ENCODE measurements around the gene WNT3.
"Not testable (repeated sequence)": the region's sequence is repeated elsewhere in the genome, so short reads cannot be mapped to it uniquely, and the experiment has no call there.

Gene WNT3

DNA sequence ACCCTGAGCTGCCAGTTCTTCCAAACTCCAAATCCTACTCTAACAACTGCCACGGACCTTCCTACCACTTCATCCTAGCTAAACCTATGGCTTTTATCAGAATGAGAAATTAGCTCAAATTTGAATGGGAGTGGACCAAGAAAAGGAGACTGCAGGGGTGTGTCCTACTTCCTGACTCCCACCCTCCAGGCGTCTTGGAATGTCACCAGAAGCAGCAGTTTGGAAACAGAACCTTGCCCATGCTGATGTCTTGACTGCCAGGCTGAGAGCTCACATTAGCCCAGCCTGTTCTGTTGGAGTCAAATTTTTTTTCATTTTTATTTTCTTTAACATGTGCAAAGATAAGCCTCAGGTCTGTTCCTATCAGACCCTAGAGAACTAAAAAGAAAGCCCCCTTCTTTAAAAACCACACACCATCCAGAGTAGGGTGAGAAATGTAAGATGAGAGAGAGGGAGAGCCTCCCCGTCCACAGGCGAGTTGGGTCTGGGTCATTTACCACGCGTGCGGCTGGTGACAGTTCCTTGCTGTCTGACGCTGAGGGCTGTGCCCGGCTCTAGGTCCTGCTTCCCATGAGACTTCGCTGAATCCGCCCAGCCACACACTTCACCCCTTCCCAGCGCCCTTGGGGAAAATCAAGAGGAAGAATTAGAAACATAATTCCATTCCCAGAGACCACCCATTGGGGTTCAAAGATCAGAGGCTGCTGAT is 54.3 kb downstream of the WNT3 start:
- no peak for DNase-seq

- no peak for DNase-seq
Measured at GRCh38 chr17:46763416-46763815, 55.1 kb downstream of the WNT3 start.

DNA sequence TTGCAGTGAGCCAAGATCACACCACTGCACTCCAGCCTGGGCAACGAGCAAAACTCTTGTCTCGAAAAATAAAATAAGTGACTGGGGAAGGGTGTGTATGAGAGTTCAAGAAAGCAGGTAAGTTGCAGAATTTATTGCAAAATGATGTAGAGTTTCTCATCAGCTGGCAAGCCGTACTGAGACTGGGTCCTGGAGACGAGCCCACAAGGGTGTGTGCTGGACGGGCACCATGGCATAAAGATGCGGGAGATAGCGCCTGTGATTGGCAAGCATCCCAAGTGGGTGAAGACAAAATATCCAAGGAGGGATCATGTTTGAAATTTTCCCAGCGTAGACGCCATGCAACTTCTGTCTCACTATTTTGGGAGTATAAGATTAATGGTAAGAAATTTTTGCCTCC is 59.4 kb downstream of the WNT3 start:
- DNase-seq: no peak

DNA sequence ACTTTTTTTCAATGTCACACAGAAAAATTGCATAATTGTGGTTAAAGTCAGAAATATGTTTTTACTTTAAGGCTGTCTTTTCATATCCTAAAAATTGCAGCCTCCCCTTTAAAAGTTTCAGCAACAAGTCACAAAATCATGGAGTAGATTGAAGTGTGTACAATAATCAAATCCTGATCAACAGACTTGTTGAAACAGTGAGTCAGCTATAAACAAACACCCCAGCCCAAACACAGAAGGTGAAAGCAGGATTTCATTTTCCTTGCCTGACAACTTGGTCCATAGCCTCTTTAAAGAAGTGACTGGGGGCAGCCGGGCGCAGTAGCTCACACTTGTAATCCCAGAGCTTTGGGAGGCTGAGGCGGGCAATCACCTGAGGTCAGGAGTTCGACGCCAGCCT is 59.9 kb downstream of the WNT3 start:
- DNase-seq: no peak

- DNase-seq: not testable (repeated sequence)
Measured at GRCh38 chr17:46757588-46757987, 60.9 kb downstream of the WNT3 start.

- no peak for DNase-seq
Measured at GRCh38 chr17:46756861-46757260, 61.6 kb downstream of the WNT3 start.

GRCh38 chr17:46756081-46756735 is 62.3 kb downstream of the WNT3 start:
- DNase-seq: no peak

DNA sequence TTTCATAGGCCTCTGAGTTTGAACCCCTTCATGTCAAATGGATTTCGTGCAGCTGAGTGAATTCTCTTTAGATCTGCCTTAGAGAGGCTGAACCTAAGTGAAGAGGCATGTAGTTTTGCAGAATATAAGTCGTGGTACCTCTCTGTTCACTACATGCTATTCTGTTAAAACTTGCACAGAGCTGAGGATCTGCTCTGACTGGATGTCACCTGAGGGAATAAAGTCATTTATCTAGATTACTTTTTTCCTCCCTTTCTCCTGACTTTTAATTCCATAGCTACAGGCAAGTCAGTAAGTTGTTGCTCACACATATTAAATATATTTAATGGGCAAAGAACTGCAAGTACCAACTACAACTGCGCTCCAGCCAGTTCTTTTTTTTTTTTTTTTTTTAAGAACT is 64.7 kb downstream of the WNT3 start:
- DNase-seq: no peak

- DNase-seq: no peak
Measured at GRCh38 chr17:46751425-46751824, 67.1 kb downstream of the WNT3 start.

GRCh38 chr17:46745376-46745775 is 73.1 kb downstream of the WNT3 start:
- no peak for DNase-seq

- no peak for DNase-seq
Measured at GRCh38 chr17:46744441-46744840, 74.1 kb downstream of the WNT3 start.

GRCh38 chr17:46742565-46743270 is 75.8 kb downstream of the WNT3 start:
- no peak for DNase-seq

DNA sequence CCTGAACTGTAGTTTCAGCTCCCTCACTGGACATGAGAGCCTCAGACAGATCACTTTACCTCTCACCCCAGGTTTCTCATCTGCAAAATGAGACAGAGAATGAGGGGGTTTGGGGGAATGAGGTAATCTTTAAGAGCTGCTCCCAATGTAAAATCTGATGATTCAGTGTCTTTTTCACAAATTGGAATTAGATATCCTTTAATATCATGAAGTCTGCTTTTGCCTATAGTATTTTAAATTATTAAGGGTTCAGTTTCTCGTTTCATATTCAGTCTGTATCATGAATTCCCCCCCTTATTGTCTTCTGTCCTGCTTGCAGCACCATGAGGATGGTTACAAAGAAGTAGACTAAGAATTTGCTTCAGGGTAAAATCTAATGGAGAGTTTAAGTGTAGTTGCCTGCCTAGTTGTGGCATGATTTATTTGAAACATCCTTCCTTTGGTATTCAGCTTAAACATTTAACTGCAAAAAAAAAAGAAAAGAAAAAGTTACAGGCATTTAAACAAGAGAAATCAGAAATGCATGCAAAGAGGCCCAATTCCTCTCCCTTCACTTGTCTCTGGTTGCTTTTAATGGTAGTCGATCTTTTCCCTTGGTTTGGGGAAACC is 77.3 kb downstream of the WNT3 start:
- no peak for DNase-seq

GRCh38 chr17:46739982-46740381 is 78.5 kb downstream of the WNT3 start:
- DNase-seq: no peak

GRCh38 chr17:46738544-46738943 is 79.9 kb downstream of the WNT3 start:
- DNase-seq: no peak

- no peak for DNase-seq
Measured at GRCh38 chr17:46737326-46737725, 81.2 kb downstream of the WNT3 start.

- DNase-seq: no peak
Measured at GRCh38 chr17:46736100-46736499, 82.4 kb downstream of the WNT3 start.

- no peak for DNase-seq
Measured at GRCh38 chr17:46733837-46734475, 84.5 kb downstream of the WNT3 start.

DNA sequence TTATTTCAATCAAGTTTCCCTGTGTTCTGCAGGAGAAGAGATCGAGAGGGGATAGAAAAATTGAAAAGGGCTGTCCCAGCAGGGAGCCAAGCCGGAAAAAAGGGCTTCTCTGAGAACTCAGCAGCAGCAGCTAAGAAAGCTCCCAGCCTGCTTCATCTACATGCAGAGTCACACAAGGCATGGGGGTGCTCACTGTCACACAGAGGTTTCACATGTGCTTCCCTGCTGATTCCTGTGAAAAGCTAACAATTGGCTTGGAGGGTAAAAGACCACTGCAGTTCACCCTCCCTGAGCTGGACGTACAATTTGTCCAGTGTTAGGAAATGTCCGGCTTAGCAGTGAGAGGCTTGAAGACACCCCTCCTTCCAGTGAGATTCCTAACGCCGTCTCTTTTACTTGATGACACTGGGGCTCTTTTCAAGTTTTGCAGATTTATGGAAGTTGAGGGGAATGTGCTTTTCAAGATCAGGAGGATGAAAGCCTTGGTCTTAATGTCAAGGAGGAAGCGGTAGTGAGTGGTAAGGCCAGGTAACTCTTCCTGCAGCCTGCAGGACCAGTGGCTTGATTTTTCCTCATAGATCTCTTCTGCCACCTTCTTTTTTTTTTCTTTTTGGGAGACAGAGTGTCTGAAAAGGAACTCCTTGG is 85.6 kb downstream of the WNT3 start:
- no peak for DNase-seq

DNA sequence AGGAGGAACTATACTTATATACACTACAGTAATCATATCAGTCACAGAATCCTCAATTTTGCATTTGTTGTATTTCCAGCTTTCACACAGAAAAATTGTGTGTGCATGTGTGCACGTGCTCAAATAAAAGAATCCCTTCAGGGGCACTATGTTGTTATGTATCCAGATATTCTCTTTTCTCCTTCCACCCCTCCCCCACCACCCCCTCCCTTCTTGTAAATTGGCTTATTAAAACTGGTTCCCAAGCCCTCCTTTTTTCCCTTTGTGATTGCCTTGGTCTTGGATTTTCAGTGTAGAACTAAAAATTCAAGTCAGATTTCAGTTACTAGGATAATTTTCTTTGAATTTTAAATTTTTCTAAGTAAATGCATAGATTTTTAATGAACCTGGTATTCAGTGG is 86.3 kb downstream of the WNT3 start:
- no peak for DNase-seq

GRCh38 chr17:46730679-46731078 is 87.8 kb downstream of the WNT3 start:
- no peak for DNase-seq

- DNase-seq: no peak
Measured at GRCh38 chr17:46730026-46730425, 88.5 kb downstream of the WNT3 start.
